ENCODE data around the gene CST3.

Gene CST3

DNA sequence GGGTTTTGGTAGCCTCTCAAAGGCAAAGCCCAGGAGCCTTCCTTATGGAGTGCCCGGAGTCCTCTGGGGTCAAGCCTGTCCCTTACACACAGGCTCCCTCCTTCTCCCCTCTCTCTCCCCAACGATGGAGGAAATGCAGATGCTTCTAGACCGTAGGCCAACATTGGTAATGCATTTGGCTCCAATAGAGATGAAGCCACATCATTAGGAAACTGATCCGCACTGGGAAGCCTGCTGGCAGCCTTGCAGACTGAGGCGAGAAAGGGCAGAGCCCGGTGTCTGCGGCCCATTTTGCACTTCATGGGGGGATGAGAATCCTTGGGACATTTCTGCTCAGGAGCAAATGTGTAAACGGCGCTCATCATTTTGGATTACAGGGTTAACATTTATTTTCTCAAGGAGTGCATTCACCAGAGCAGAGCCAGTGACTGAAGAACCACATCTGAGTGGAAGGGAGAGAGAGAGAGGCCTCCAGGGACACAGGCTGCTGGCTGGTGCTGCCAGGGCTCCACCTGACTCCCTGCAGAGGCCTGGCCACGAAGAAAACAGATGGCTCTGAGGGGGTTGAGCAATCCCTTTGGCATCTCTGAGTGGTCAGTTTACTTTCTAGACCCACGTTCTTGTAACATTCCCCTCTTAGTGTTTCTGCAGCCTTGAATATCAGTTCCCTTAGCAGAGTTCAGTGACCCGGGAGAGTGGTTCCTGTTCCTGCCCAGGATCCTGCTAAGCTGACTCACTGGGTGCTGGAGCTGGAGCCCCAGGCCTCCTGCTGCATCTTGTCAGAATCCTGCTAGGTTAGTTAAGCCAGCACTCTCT lies 4.4 kb upstream of the CST3 start:
- TF ChIP-seq, protein P1, sequence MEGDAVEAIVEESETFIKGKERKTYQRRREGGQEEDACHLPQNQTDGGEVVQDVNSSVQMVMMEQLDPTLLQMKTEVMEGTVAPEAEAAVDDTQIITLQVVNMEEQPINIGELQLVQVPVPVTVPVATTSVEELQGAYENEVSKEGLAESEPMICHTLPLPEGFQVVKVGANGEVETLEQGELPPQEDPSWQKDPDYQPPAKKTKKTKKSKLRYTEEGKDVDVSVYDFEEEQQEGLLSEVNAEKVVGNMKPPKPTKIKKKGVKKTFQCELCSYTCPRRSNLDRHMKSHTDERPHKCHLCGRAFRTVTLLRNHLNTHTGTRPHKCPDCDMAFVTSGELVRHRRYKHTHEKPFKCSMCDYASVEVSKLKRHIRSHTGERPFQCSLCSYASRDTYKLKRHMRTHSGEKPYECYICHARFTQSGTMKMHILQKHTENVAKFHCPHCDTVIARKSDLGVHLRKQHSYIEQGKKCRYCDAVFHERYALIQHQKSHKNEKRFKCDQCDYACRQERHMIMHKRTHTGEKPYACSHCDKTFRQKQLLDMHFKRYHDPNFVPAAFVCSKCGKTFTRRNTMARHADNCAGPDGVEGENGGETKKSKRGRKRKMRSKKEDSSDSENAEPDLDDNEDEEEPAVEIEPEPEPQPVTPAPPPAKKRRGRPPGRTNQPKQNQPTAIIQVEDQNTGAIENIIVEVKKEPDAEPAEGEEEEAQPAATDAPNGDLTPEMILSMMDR (conservative IDR thresholded peaks at IDR 0.05; ENCODE audit: low read depth, low read length): no peak
- Histone ChIP-seq H3K79me2 (ENCODE audit: insufficient read depth, low read depth) (no peaks in the 10 kb centered on the region), H3K4me1 (ENCODE audit: low read depth, poor library complexity, severe bottlenecking) (no peaks in the 10 kb centered on the region), H3K27ac (no peak overlapping the region), H3K36me3 (ENCODE audit: insufficient read depth) (no peaks in the 10 kb centered on the region), H3K9ac (no peak overlapping the region), H4K20me1 (ENCODE audit: insufficient read depth) (no peaks in the 10 kb centered on the region), H2AFZ (ENCODE audit: low read depth) (no peak overlapping the region), H3K4me3 (IDR thresholded peaks at IDR 0.05; ENCODE audit: insufficient read depth, low read depth, low read length) (no peak overlapping the region), H3K27me3 (ENCODE audit: insufficient read depth, low read depth) (no peaks in the 10 kb centered on the region), H3K4me2 (no peak overlapping the region)

DNA sequence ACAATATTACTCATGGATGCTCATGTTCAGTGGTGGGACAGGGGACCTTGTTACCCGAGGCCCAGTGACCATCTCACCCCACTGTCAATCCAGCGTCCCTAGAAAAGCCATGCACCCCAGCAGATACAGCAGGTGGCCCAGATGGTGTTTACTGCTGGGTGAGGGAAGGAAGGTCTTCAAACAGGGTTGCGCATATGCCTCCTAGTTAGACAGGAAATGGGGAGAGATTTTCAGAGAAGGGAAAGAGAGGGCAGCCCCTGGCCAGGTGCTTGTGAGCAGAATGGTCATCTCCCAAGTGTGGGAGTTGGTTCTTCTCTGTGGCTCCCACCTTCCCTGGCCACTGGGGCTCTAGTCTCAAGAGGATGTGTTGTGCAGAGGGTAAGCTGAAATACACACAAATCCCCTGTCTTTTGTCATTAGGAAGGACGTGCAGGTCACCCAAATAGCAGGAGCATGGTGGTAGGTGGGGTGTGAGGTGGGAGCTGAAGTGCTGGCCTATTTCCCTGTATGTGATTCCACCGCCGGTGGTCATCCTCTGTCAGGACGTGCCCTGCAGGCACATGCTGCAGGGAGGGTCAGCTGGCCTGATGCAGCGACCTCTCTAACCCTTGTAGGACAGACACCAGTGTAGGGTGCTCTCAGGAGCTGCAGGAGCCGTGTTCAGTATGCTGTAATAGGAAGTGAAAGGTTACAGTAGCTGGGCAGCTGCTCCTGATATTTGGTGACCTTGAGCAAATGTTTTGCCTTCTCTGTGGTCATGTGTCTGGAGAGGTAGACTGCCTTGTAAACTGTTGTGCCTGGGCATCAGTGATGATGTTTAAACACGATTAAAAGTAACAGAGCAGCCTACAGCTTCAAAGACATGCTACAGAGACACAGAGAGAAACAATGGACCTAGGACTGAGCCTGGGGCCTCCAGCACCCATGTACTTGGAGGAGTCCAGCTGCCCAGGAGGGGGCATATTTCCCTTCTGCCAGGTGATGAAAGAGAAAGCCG lies 3.2 kb upstream of the CST3 start:
- Histone ChIP-seq H3K4me2 (no peak overlapping the region), H4K20me1 (ENCODE audit: insufficient read depth) (no peaks in the 10 kb centered on the region), H3K36me3 (ENCODE audit: insufficient read depth) (no peaks in the 10 kb centered on the region), H2AFZ (ENCODE audit: low read depth) (no peak overlapping the region), H3K9ac (no peak overlapping the region), H3K79me2 (ENCODE audit: insufficient read depth, low read depth) (no peaks in the 10 kb centered on the region), H3K4me1 (ENCODE audit: low read depth, poor library complexity, severe bottlenecking) (no peaks in the 10 kb centered on the region), H3K27ac (no peak overlapping the region), H3K4me3 (IDR thresholded peaks at IDR 0.05; ENCODE audit: insufficient read depth, low read depth, low read length) (no peak overlapping the region), H3K27me3 (ENCODE audit: insufficient read depth, low read depth) (no peaks in the 10 kb centered on the region)
- TF ChIP-seq, protein P1 (conservative IDR thresholded peaks at IDR 0.05; ENCODE audit: low read depth, low read length): no peak

DNA sequence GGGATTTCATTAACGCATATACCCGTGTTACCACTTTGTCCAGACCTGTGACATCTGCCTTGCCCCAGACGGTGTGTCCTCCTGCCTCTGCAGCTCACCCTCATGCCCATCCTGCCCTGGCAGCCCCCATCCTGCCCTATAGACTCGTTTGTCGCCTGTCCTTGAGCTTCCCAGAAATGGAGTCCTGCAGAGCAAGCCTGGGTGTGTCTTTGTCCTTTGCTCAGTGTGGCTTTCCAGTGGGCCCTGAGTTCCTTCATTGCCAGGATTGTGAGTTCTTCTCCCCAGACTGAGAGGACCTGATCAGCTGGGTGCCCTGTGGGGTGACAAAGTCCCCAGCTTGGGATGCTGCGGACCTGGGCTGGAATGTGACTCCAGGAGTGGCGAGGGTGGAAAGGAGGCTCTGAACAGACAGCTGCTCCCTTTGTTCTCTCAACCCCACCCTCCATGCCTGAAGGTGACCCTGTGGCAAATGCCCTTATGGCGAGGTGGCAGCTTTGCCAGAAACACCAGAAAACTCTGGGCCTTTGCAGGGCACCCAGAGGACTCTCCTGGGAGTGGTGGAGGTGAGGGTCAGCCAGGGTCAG lies 2.4 kb upstream of the CST3 start:
- H3K79me2 ChIP-seq (ENCODE audit: insufficient read depth, low read depth): no peaks in the 10 kb centered on the region
- H3K27me3 ChIP-seq (ENCODE audit: insufficient read depth, low read depth): no peaks in the 10 kb centered on the region
- TF ChIP-seq, protein P1 (conservative IDR thresholded peaks at IDR 0.05; ENCODE audit: low read depth, low read length): no peak
- no peaks in the 10 kb centered on the region for H3K36me3 ChIP-seq (ENCODE audit: insufficient read depth)
- no peaks in the 10 kb centered on the region for H4K20me1 ChIP-seq (ENCODE audit: insufficient read depth)
- no peak overlapping the region for H2AFZ ChIP-seq (ENCODE audit: low read depth)
- no peak overlapping the region for H3K27ac ChIP-seq
- H3K4me1 ChIP-seq (ENCODE audit: low read depth, poor library complexity, severe bottlenecking): no peaks in the 10 kb centered on the region
- H3K4me3 ChIP-seq (IDR thresholded peaks at IDR 0.05; ENCODE audit: insufficient read depth, low read depth, low read length): no peak overlapping the region
- H3K4me2 ChIP-seq: no peak overlapping the region
- H3K9ac ChIP-seq: no peak overlapping the region

DNA sequence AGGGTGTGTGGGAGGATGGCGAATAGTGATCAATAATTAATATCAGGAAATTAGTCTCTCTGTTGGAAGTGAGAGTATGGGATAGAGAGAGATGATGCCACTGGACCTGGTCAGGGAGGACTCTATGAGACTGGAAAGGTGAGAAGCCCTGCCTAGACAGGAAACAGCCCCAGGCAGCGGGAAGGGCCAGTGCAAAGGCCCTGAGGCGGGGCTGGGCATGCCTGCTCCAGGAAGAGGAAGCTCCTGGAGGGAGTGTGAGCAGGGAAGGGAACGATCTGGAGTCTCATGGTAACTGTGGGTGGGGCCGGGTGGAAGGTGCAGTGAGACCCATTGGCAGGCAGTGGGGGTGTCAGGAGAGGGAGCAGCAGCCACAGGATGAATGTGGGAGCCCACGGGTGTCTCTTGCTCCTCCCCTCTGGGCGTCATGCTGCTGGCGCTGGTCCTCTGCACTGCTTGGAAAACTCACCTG lies 1.8 kb upstream of the CST3 start:
- TF ChIP-seq, protein P1 (conservative IDR thresholded peaks at IDR 0.05; ENCODE audit: low read depth, low read length): no peak
- no peaks in the 10 kb centered on the region for H3K4me1 ChIP-seq (ENCODE audit: low read depth, poor library complexity, severe bottlenecking)
- no peak overlapping the region for H3K4me2 ChIP-seq

More for the DNA sequence above, 1.8 kb upstream of the CST3 start:
- Histone ChIP-seq H3K27me3 (ENCODE audit: insufficient read depth, low read depth) (no peaks in the 10 kb centered on the region), H3K36me3 (ENCODE audit: insufficient read depth) (no peaks in the 10 kb centered on the region), H4K20me1 (ENCODE audit: insufficient read depth) (no peaks in the 10 kb centered on the region), H3K27ac (no peak overlapping the region), H2AFZ (ENCODE audit: low read depth) (no peak overlapping the region), H3K79me2 (ENCODE audit: insufficient read depth, low read depth) (no peaks in the 10 kb centered on the region), H3K9ac (no peak overlapping the region), H3K4me3 (IDR thresholded peaks at IDR 0.05; ENCODE audit: insufficient read depth, low read depth, low read length) (no peak overlapping the region)

Measured in KMS-11 (cell line).